GM12872 (cell line): ENCODE results near the gene TTC34.

ENCODE experiments used
- TF ChIP-seq, protein P1 (sequence below): IDR thresholded peaks from 3 replicates; pipeline ENCODE4 v1.5.1; 2011; ENCODE audit warnings: low read depth, mild to moderate bottlenecking, low read length, moderate library complexity; ENCODE audit not compliant: insufficient read depth

The TTC34 gene

DNA sequence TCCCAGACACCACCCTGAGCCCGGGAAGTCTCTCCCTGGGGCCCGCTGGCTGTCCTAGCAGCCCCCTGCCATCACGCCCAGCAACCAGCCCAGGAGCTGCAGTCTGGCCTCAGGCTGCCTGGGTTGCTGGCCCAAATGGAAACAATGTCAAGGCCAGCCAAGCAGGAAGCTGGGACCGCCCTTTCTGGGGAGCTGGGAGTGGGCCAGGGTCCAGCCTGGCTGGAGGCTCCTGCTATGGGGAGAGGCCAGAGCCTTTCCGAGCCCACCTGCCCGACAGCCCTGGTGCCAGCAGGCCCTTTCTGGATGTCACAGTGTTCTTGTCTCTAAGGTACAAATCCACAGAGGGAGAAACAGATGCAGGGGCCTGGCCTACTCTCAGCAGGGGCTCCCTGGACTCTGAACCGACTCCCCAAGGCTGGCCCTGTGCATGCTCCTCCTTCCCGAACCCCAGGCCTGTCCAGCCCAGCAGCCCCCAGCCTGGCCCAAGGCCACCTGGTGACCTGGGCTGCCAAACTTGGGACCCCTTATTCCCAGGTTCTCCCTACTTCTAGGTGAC, 167.5 kb downstream of the TTC34 start:
- TF ChIP-seq, protein P1, sequence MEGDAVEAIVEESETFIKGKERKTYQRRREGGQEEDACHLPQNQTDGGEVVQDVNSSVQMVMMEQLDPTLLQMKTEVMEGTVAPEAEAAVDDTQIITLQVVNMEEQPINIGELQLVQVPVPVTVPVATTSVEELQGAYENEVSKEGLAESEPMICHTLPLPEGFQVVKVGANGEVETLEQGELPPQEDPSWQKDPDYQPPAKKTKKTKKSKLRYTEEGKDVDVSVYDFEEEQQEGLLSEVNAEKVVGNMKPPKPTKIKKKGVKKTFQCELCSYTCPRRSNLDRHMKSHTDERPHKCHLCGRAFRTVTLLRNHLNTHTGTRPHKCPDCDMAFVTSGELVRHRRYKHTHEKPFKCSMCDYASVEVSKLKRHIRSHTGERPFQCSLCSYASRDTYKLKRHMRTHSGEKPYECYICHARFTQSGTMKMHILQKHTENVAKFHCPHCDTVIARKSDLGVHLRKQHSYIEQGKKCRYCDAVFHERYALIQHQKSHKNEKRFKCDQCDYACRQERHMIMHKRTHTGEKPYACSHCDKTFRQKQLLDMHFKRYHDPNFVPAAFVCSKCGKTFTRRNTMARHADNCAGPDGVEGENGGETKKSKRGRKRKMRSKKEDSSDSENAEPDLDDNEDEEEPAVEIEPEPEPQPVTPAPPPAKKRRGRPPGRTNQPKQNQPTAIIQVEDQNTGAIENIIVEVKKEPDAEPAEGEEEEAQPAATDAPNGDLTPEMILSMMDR: no peak

DNA sequence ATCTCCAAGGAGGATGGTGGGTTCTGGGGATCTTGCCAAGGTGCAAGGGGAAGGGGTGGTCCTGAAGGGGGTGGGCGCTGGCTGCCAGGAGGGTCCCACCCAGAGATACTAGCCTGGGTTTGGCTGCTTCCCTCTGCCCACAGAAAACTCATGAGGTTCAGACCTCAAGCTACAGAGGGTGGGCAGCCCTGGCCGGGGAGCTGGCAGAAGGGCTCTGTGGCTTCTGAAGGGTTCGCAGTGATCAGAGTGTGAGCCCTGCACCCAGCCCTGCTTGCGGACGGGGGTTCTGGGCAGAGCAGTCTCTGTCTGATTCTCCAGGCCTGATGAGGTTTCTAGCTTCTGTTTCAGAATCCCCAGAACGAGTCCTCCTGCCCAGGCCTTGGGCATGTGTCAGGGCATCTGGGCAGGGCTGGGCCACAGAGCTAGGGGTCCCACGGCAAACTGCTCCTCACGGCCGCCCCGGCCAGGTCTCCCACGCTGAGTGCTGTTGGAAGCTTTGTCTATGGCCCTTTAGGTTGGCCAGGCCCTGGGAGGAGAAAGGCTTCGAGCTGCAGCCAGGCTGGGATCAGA, 168.0 kb downstream of the TTC34 start:
- TF ChIP-seq, protein P1: no peak

DNA sequence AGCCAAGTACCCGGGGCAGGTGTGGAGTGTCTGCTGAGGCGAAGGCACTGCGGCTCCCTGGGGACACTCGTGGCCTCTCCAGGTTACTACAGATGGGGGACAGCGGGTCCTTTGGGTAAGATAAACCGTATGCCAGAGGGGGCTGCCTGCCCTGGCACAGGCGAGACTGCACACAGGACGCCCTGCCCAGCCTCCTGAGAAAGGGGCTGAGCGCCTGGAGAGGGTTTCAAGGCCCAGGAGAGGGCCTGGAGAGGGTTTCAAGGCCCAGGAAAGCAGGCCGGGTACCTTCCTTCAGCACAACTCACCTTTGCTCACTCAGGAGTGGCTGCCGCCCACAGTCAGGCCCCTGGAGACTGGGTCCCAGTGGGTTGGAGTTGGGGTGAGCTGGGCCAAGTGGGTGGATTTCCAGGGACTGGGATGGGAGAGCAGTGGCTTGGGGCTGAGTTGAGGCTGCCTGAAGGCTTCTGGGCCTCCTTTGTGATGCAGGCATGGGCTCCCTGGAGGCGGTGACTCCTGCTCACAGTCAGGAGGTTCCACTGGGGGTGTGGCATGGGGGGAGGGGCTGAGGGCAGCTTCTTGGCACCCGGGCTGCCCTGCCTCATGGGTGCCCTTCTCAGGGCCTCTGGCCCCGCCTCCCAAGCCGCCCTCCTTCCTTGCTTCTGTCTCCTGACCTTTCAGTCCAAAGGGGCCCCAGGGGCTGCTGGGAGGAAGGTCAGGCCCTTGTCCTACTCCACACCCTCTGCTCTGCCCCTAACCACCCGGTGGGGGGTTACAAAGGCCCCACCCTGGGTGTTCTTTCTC, 168.7 kb downstream of the TTC34 start, which contains the start of gene MMEL1:
Gene MMEL1 (minus strand): TSS at position 456 of the 801 bp plus-strand sequence. CDS start 3,532 bp downstream, outside the sequence.
- TF ChIP-seq, protein P1: no peak

GRCh38 chr1:2632051-2632430, 169.5 kb downstream of the TTC34 start:
- TF ChIP-seq, protein P1: no peak

DNA sequence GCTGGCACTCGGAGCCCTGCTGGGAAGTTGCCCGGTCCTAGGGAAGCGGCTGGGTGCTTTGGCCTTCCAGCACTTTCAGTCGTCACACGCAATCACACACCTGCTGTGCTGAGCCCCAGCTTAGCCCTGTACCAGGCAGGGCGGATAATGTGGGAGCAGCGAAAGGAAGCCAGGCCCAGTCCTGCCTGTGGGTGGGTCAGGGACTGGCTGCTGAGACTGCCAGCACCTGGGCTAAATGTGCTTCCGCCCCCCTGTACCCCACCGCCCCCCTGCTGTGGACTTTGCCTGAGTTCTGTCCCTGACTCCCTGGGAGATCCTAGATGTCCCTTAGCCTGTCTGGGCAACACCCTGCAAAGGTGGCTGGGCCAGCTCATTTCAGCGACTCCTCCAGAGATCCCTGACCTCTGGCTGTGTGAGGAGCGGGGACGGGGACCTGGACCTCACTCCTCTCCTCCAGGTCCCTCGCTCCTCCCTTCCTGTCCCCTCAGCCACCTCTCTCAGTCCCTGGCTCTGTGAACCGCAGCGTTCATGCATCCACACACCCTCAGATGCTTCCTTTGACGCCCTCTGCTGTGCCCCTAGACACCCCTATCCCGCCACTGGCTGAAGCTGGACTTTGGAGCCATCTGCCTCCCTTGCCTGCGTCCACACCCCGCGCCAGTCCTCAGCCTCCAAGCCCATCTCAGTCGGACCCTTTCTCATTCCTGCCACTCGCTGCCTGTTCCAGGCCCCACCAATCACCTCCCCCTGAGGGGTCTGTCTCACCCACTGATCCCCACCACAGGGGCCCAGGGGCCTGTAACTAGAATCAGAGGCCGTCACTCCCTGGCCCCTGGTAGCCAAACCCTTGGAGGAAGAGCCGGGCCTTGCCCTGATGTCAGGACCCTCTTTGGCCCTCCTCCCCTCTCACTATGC, 170.1 kb downstream of the TTC34 start:
- TF ChIP-seq, protein P1: no peak

DNA sequence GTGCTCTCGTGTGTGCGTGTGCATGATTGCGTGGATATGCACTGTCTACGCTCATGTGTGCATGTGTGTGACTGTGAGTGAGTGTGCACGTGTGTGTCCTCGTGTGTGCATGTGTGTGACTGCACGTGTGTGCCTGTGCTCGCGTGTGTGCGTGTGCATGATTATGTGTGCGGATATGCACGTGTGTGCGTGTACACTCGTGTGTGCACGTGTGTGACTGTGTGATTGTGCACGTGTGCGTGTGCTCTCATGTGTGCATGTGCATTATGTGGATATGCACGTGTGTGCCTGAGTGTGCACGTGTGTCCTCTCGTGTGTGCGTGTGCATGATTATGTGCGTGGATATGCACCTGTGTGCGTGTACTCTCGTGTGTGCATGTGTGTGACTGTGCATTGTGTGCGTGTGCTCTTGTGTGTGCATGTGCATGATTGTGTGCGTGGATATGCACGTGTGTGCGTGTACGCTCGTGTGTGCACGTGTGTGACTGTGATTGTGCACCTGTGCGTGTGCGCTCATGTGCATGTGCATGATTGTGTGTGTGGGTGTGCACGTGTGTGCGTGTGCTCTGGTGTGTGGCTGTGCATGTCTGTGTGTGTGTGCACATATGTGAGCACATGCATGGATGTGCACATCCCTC, 170.9 kb downstream of the TTC34 start:
- TF ChIP-seq, protein P1: no peak
